Astrocyte (in vitro differentiated cells and primary cell): ENCODE data around the gene STX3.

Experiments
- CTCF ChIP-seq: IDR thresholded peaks from 2 replicates; pipeline ENCODE4 v1.5.1; 2011; ENCODE audit warnings: low read depth, mild to moderate bottlenecking, inconsistent platforms, low read length, moderate library complexity; ENCODE audit not compliant: insufficient read depth
- EZH2 ChIP-seq: IDR thresholded peaks from 2 replicates; pipeline ENCODE4 v1.6.1; 2012; ENCODE audit warnings: mild to moderate bottlenecking, low read length, inconsistent platforms; ENCODE audit not compliant: insufficient read depth

DNA sequence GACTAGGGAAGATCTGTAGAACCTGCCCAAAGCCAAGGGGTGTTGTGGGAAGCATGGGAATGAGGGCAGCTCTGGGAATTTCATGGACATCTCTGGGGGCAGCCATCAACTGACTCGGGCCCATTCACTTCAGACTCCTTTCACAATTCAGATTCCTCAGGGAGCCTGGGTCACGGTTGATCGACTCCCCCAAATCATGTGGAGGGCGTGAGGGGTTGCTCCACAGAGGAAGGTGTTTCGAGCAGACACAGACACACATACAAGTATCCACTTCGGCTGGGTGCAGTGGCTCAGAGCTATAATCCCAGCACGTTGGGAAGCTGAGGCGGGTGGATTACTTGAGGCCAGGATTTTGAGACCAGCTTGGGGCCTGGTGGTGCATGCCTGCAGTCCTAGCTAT is 15.7 kb downstream of the STX3 start:
- no peak for TF ChIP-seq CTCF
- TF ChIP-seq EZH2 = no peak
